Gastroesophageal sphincter (tissue), 4 donors: ENCODE data around the gene WAPL. TPM values are rescaled to one million over a fixed set of nuclear protein-coding genes. Genes with fewer than 3 reads are reported as not detected.

ENCODE experiments used
- ATAC-seq: fragments of 150-250 bp; one replicate; pipeline ENCODE4 v1.9.1; 2016; ENCODE audit warnings: mild to moderate bottlenecking, moderate library complexity
- H3K27ac ChIP-seq, 4 donors: fragments of 200-600 bp; sonication (generic) in 3 of 4; 1 replicate in 3 of 4; 2 replicates in 1 of 4; pipeline ENCODE4 v1.5.1; 2016 to 2019
- H3K27me3 ChIP-seq: fragments of 200-600 bp; sonication (generic); one replicate; pipeline ENCODE4 v1.5.1; 2019
- H3K36me3 ChIP-seq, 2 donors: fragments of 200-600 bp; sonication (generic); one replicate each; pipeline ENCODE4 v1.5.1; 2019; ENCODE audit warnings: control low read depth in 1 of 2
- H3K4me1 ChIP-seq, 3 donors: fragments of 200-600 bp; sonication (generic); 1 replicate in 2 of 3; 2 replicates in 1 of 3; pipeline ENCODE4 v1.5.1; 2016 to 2019; ENCODE audit warnings: control low read depth in 2 of 3
- H3K4me3 ChIP-seq, 2 donors: fragments of 200-600 bp; sonication (generic); one replicate each; pipeline ENCODE4 v1.5.1; 2019; ENCODE audit warnings: mild to moderate bottlenecking in 1 of 2, moderate library complexity in 1 of 2
- H3K9me3 ChIP-seq, 3 donors: fragments of 200-600 bp; sonication (generic); one replicate each; pipeline ENCODE4 v1.5.1; 2017 to 2019; ENCODE audit warnings: control low read depth in 2 of 3
- EP300 ChIP-seq: sonication (generic); formaldehyde crosslinking; IDR thresholded peaks from one replicate; pipeline ENCODE4 v1.6.1; 2017; ENCODE audit warnings: antibody characterized with exemption, mild to moderate bottlenecking
- POLR2A ChIP-seq, 2 donors: fragments of 450-650 bp; IDR thresholded peaks; one replicate each; pipeline ENCODE4 v1.6.1; 2017; ENCODE audit warnings: antibody characterized with exemption in 2 of 2, mild to moderate bottlenecking in 2 of 2, moderate library complexity in 1 of 2
- POLR2AphosphoS5 ChIP-seq: sonication (generic); formaldehyde crosslinking; IDR thresholded peaks from one replicate; pipeline ENCODE4 v1.6.1; 2017; ENCODE audit warnings: antibody characterized with exemption
- WGBS, 2 donors: methylation state at CpG; one replicate each; pipeline ENCODE4 v1.1.5; 2018; ENCODE audit warnings: low coverage in 1 of 2; 5-methylcytosine and 5-hydroxymethylcytosine counted together
- total RNA-seq, 4 donors: library from RNA; depleted of rRNA; stranded (reverse); fragments of >200 nt; gene quantifications; one replicate each; pipeline ENCODE4 v1.1.0, GENCODE V29; 2016
- TF ChIP-seq, protein P1 (sequence below), 4 experiments: fragments of 200-600 bp in 2 of 4; fragments of 450-650 bp in 2 of 4; sonication (generic) in 1 of 4; IDR thresholded peaks; one replicate each; pipeline ENCODE4 v1.5.1; 2017 to 2019; ENCODE audit warnings: antibody characterized with exemption in 4 of 4, mild to moderate bottlenecking in 2 of 4, moderate library complexity in 2 of 4

WAPL gene
- total RNA-seq, 4 donors from 2014 or later = 35.6 to 55.1 (median 40.6) TPM

DNA sequence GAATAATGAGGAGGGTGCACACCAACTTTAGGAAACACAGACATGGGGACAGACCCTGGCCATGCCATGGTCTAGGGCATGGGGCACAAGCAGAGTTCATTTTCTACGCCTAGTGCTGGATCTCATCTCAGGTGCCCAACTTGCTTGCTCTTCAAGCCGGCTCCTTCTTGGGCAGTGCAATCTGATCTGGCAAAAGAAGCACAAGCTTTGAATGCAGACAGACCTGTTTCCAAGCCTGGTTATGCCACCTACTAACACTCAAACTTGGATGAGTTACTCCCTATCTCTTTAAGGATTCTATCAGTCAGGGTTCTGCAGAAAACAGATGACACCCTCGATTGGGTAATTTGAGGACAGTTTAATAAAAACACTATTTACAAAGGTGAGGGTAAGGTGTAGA, 34.9 kb upstream of the WAPL start:
- WGBS, 2 donors = 50 to 79% methylated on average over 2 to 3 of the region's 3 CpGs
- Histone ChIP-seq H3K27me3 (no peaks in the 10 kb centered on the region), H3K27ac (no peak overlapping the region), H3K36me3 (no peaks in the 10 kb centered on the region), H3K9me3 (peaks cover 0 to 4% (median 0%) of the 10 kb centered on the region in 3 donors), H3K4me1 (no peaks in the 10 kb centered on the region), H3K4me3 (no peak overlapping the region)
- TF ChIP-seq EP300 (no peak), POLR2A (IDR thresholded peaks at IDR 0.05) (no peak), POLR2AphosphoS5 (no peak)
- TF ChIP-seq, protein P1, sequence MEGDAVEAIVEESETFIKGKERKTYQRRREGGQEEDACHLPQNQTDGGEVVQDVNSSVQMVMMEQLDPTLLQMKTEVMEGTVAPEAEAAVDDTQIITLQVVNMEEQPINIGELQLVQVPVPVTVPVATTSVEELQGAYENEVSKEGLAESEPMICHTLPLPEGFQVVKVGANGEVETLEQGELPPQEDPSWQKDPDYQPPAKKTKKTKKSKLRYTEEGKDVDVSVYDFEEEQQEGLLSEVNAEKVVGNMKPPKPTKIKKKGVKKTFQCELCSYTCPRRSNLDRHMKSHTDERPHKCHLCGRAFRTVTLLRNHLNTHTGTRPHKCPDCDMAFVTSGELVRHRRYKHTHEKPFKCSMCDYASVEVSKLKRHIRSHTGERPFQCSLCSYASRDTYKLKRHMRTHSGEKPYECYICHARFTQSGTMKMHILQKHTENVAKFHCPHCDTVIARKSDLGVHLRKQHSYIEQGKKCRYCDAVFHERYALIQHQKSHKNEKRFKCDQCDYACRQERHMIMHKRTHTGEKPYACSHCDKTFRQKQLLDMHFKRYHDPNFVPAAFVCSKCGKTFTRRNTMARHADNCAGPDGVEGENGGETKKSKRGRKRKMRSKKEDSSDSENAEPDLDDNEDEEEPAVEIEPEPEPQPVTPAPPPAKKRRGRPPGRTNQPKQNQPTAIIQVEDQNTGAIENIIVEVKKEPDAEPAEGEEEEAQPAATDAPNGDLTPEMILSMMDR (IDR thresholded peaks at IDR 0.05) = no peak
- ATAC-seq = no peak

DNA sequence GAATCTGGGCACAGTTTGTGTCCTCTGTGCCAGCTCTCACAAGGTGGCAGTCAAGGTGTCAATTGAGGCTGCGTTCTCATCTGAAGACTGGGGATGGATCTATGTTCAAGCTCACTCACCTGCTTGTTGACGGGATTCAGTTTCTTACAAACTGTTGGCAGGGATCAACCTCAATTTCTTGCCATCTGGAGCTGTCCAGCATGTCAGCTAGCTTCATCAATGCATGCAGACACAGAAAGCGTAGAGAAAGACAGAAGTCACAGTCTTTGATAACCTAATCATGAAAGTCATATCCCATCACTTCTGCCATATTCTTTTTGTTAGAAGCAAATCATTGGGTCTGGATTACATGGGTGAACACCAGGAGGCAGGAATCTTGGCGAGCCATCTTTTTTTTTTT, 32.0 kb upstream of the WAPL start:
- Histone ChIP-seq H3K36me3 (no peaks in the 10 kb centered on the region), H3K27ac (no peak overlapping the region), H3K4me3 (no peak overlapping the region), H3K9me3 (peaks cover 0 to 9% (median 0%) of the 10 kb centered on the region in 3 donors), H3K4me1 (no peaks in the 10 kb centered on the region), H3K27me3 (no peaks in the 10 kb centered on the region)
- TF ChIP-seq, protein P1 (IDR thresholded peaks at IDR 0.05) = no peak
- TF ChIP-seq POLR2AphosphoS5 (no peak), EP300 (no peak), POLR2A (IDR thresholded peaks at IDR 0.05) (no peak)
- WGBS, 2 donors = 64 to 70% methylated on average over 3 to 4 of the region's 4 CpGs
- no peak for ATAC-seq

DNA sequence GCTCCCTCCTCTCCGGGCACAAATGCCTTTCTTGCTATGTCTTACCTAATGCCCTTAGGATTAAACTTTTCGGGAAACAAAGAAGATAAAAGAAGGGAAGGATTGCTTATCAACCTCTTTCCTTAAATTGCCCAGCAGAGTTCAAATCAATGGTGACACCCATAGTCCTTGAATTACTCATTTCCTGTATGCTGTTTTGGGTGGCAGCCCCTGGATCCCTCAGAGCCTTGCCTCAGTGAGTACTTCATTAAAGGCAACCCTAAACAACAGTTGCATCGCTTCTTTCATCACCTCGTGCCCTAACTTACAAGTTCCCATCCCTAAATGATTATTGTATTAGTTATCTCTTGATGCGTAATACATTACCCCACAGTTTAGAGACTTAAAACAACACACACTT, 31.6 kb upstream of the WAPL start:
- TF ChIP-seq POLR2A (IDR thresholded peaks at IDR 0.05) (no peak), POLR2AphosphoS5 (no peak), EP300 (no peak)
- TF ChIP-seq, protein P1 (IDR thresholded peaks at IDR 0.05) = no peak
- no peaks in the 10 kb centered on the region for H3K4me1 ChIP-seq
- no peak overlapping the region for H3K4me3 ChIP-seq
- H3K27me3 ChIP-seq = no peaks in the 10 kb centered on the region
- peaks cover 0 to 13% (median 0%) of the 10 kb centered on the region in 3 donors for H3K9me3 ChIP-seq
- no peak for ATAC-seq
- WGBS, 2 donors = 63 to 68% methylated on average over 4 to 5 of the region's 5 CpGs
- H3K36me3 ChIP-seq = no peaks in the 10 kb centered on the region
- H3K27ac ChIP-seq = no peak overlapping the region

DNA sequence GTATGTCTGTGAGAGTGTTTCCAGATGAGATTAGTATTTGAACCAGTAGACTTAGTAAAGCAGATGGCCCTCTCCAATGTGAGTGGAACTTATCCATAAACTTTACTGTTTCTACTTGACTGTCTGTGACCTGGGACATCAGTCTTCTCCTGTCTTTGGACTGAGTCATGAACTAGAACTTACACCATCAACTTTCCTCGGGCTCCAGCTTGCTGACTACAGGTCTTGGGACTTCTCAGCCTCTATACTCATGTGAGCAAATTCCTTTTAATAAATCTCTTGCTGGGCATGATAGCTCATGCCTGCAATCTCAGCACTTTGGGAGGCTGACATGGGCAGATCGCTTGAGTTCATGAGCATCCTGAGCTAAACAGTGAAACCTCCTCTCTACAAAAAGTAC, 25.7 kb upstream of the WAPL start:
- TF ChIP-seq EP300 = no peak
- TF ChIP-seq, protein P1 (IDR thresholded peaks at IDR 0.05) = no peak
- no peak for TF ChIP-seq POLR2A (IDR thresholded peaks at IDR 0.05)
- no peak for TF ChIP-seq POLR2AphosphoS5
- no peaks in the 10 kb centered on the region for H3K4me1 ChIP-seq
- no peak overlapping the region for H3K27ac ChIP-seq
- H3K4me3 ChIP-seq = no peak overlapping the region
- no peaks in the 10 kb centered on the region for H3K27me3 ChIP-seq
- ATAC-seq = no peak
- H3K9me3 ChIP-seq = peaks cover 0 to 14% (median 0%) of the 10 kb centered on the region in 3 donors
- WGBS, 2 donors = 44 to 79% methylated on average over 2 of the region's 2 CpGs
- no peaks in the 10 kb centered on the region for H3K36me3 ChIP-seq

DNA sequence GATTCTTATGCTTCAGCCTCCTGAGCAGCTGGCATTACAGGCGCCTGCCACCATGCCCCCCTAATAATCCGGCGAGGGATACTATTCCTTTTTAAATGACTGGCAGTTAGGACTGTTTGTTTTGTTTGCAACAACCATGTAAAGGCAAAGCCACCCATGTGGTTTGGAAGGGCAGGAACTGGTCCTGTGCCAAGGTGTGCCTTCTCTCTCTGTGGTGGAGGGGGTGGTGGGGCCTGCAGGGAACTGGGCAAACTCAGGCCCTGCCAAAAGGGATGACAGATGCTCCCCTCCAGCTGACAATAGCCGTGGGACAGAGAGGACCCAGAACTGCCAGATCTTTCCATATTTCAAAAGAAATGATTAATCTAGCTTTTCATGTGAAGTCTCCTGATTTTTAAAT, 23.5 kb upstream of the WAPL start:
- Histone ChIP-seq H3K9me3 (peaks cover 0 to 6% (median 0%) of the 10 kb centered on the region in 3 donors), H3K4me1 (no peaks in the 10 kb centered on the region)
- WGBS, 2 donors = 40 to 60% methylated on average over 2 to 3 of the region's 4 CpGs

More for the DNA sequence above, 23.5 kb upstream of the WAPL start:
- no peak for TF ChIP-seq POLR2A (IDR thresholded peaks at IDR 0.05)
- TF ChIP-seq EP300 = no peak
- no peak for TF ChIP-seq POLR2AphosphoS5
- TF ChIP-seq, protein P1 (IDR thresholded peaks at IDR 0.05) = no peak
- no peaks in the 10 kb centered on the region for H3K36me3 ChIP-seq
- H3K27me3 ChIP-seq = no peaks in the 10 kb centered on the region
- ATAC-seq = no peak
- no peak overlapping the region for H3K27ac ChIP-seq
- no peak overlapping the region for H3K4me3 ChIP-seq
